Measurements from ENCODE around the gene ZNF511.
A peak's percentile ranks its signal among the peaks of the same experiment; 100 is the strongest.

Gene ZNF511

GRCh38 chr10:133274751-133275683, 33.7 kb upstream of the ZNF511 start:
- DNase-seq = peak; percentile 87

GRCh38 chr10:133275684-133276092, 33.0 kb upstream of the ZNF511 start:
- DNase-seq = peak; percentile 74

- no peak for DNase-seq
Measured at GRCh38 chr10:133276100-133276434, 32.6 kb upstream of the ZNF511 start.

GRCh38 chr10:133276435-133277201, 32.1 kb upstream of the ZNF511 start, which contains the start of gene ADAM8:
Gene ADAM8 (minus strand): TSS chr10:133276868. CDS start chr10:133276817, 51 bp downstream.
- peak; percentile 85 for DNase-seq

GRCh38 chr10:133277277-133277992, 31.3 kb upstream of the ZNF511 start:
- no peak for DNase-seq

GRCh38 chr10:133277993-133278576, 30.6 kb upstream of the ZNF511 start:
- DNase-seq = no peak

GRCh38 chr10:133278577-133279265, 30.0 kb upstream of the ZNF511 start:
- peak; percentile 50 for DNase-seq

GRCh38 chr10:133279326-133280226, 29.1 kb upstream of the ZNF511 start:
- DNase-seq = no peak

- DNase-seq = no peak
Measured at GRCh38 chr10:133280391-133281059, 28.2 kb upstream of the ZNF511 start.

- no peak for DNase-seq
Measured at GRCh38 chr10:133281084-133281483, 27.6 kb upstream of the ZNF511 start.

GRCh38 chr10:133281628-133282372, 26.9 kb upstream of the ZNF511 start:
- no peak for DNase-seq

- no peak for DNase-seq
Measured at GRCh38 chr10:133282846-133283390, 25.8 kb upstream of the ZNF511 start.

GRCh38 chr10:133283931-133284330, 24.8 kb upstream of the ZNF511 start:
- no peak for DNase-seq

- DNase-seq = no peak
Measured at GRCh38 chr10:133285217-133285616, 23.5 kb upstream of the ZNF511 start.

GRCh38 chr10:133286366-133286765, 22.3 kb upstream of the ZNF511 start:
- DNase-seq = no peak

GRCh38 chr10:133287832-133288500, 20.7 kb upstream of the ZNF511 start:
- DNase-seq = no peak

GRCh38 chr10:133289761-133290160, 19.0 kb upstream of the ZNF511 start:
- DNase-seq = no peak

- DNase-seq = no peak
Measured at GRCh38 chr10:133292919-133293809, 15.6 kb upstream of the ZNF511 start.

All from activated CD4-positive, alpha-beta T cell treated with anti-CD3 and anti-CD28 coated beads for 48 hours (primary cell).